Immature natural killer cell (primary cell): ENCODE data around the gene TMEM41B. TPM values are rescaled to one million over a fixed set of nuclear protein-coding genes. Genes with fewer than 3 reads are reported as not detected.

ENCODE experiments used
- polyA plus RNA-seq, 3 donors: library from polyadenylated mRNA; unstranded; fragments of 300-500 nt; fragmentation: Illumina TruSeq; gene quantifications; one replicate each; pipeline ENCODE4 v1.2.3, GENCODE V29; 2021

Gene TMEM41B
- polyA plus RNA-seq, 3 donors from 2014 or later: 5.4 to 10.6 (median 9.1) TPM

Other genes with a start within 250 kb of the TMEM41B start
- not detected for gene SCUBE2, start 223.0 kb downstream of the TMEM41B start, polyA plus RNA-seq
- 1 to 10 TPM; 3.0 to 6.3 (median 5.1) TPM for gene DENND5A, start 49.2 kb downstream of the TMEM41B start, polyA plus RNA-seq
- 1 to 10 TPM; 4.1 to 8.6 (median 4.9) TPM for gene IPO7, start 70.1 kb upstream of the TMEM41B start, polyA plus RNA-seq
- gene ZNF143, start 146.4 kb upstream of the TMEM41B start, polyA plus RNA-seq: 10 to 100 TPM; 29.1 to 35.3 (median 34.9) TPM